PC-3 (cell line): ENCODE data around the gene JARID2.

ENCODE experiments used
- EZH2 ChIP-seq: fragments of 300-600 bp; sonication (generic); IDR thresholded peaks from one replicate; pipeline ENCODE4 v1.6.1; 2017; ENCODE audit warnings: antibody characterized with exemption, mild to moderate bottlenecking, low read length; ENCODE audit not compliant: unreplicated experiment
- TF ChIP-seq, protein P1 (sequence below): fragments of 300-600 bp; sonication (generic); conservative IDR thresholded peaks from 2 replicates; pipeline ENCODE4 v1.5.1; 2017; ENCODE audit warnings: antibody characterized with exemption, low read depth, mild to moderate bottlenecking, low read length

GRCh38 chr6:15301179-15302006 lies 55.5 kb downstream of the JARID2 start:
- TF ChIP-seq, protein P1, sequence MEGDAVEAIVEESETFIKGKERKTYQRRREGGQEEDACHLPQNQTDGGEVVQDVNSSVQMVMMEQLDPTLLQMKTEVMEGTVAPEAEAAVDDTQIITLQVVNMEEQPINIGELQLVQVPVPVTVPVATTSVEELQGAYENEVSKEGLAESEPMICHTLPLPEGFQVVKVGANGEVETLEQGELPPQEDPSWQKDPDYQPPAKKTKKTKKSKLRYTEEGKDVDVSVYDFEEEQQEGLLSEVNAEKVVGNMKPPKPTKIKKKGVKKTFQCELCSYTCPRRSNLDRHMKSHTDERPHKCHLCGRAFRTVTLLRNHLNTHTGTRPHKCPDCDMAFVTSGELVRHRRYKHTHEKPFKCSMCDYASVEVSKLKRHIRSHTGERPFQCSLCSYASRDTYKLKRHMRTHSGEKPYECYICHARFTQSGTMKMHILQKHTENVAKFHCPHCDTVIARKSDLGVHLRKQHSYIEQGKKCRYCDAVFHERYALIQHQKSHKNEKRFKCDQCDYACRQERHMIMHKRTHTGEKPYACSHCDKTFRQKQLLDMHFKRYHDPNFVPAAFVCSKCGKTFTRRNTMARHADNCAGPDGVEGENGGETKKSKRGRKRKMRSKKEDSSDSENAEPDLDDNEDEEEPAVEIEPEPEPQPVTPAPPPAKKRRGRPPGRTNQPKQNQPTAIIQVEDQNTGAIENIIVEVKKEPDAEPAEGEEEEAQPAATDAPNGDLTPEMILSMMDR, result no peak
- no peak for TF ChIP-seq EZH2
